ENCODE measurements around the gene EDA.

EDA gene

GRCh38 chrX:70049406-70049805, 433.5 kb downstream of the EDA start:
- H3K4me1 ChIP-seq (ENCODE audit: control insufficient read depth in 1 of 2, insufficient read depth in 2 of 2, low read length in 2 of 2) = no peaks in the 10 kb centered on the region
- DNase-seq = no peak
- no peak overlapping the region for H2BK120ac ChIP-seq (ENCODE audit: insufficient read depth, low read length, poor library complexity)
- H3K4ac ChIP-seq (ENCODE audit: low read depth, low read length) = no peak overlapping the region
- H2AK5ac ChIP-seq (ENCODE audit: low read length) = no peak overlapping the region
- H3K9me3 ChIP-seq (ENCODE audit: insufficient read depth, low read depth, low read length) = no peaks in the 10 kb centered on the region
- H3K79me1 ChIP-seq (ENCODE audit: low read length) = no peaks in the 10 kb centered on the region
- no peak overlapping the region for H2AFZ ChIP-seq (ENCODE audit: insufficient read depth, low read length, poor library complexity)
- H3K4me2 ChIP-seq (ENCODE audit: low read length) = no peak overlapping the region
- H3K27ac ChIP-seq (ENCODE audit: low read depth, low read length) = no peak overlapping the region
- H3K27me3 ChIP-seq (ENCODE audit: insufficient read depth, low read length) = no peaks in the 10 kb centered on the region
- H4K12ac ChIP-seq (ENCODE audit: low read depth, low read length) = no peak overlapping the region
- H2BK5ac ChIP-seq (ENCODE audit: low read depth, low read length, poor library complexity) = no peak overlapping the region
- H3K18ac ChIP-seq (ENCODE audit: low read length) = no peak overlapping the region
- no peak overlapping the region for H4K91ac ChIP-seq (ENCODE audit: low read depth, low read length)
- H3K79me2 ChIP-seq (ENCODE audit: control insufficient read depth, insufficient read depth, low read length, poor library complexity) = no peaks in the 10 kb centered on the region
- H3K4me3 ChIP-seq (ENCODE audit: low read depth, low read length) = no peak overlapping the region
- no peak overlapping the region for H3K9ac ChIP-seq (ENCODE audit: low read length)
- no peak overlapping the region for H3K23ac ChIP-seq (ENCODE audit: low read length)
- H2BK12ac ChIP-seq (ENCODE audit: low read length) = no peak overlapping the region
- H3K36me3 ChIP-seq (ENCODE audit: control insufficient read depth in 1 of 2, insufficient read depth in 2 of 2, low read length in 2 of 2) = no peaks in the 10 kb centered on the region
- WGBS (ENCODE audit: extremely low coverage, insufficient coverage, insufficient read length) = no CpG with 5 or more reads among the region's 3 CpGs
- no peak overlapping the region for H3K14ac ChIP-seq (ENCODE audit: low read length)
- no peak overlapping the region for H4K8ac ChIP-seq (ENCODE audit: low read depth, low read length)

- no peak within 1 kb of the TSS for H4K91ac ChIP-seq (ENCODE audit: low read depth, low read length)
- H3K4me2 ChIP-seq (ENCODE audit: low read length) = no peak within 1 kb of the TSS
- no peak within 1 kb of the TSS for H2BK120ac ChIP-seq (ENCODE audit: insufficient read depth, low read length, poor library complexity)
- H3K9ac ChIP-seq (ENCODE audit: low read length) = no peak within 1 kb of the TSS
- H3K4me1 ChIP-seq (ENCODE audit: control insufficient read depth in 1 of 2, insufficient read depth in 2 of 2, low read length in 2 of 2) = no peaks in the 10 kb centered on the region
- H3K36me3 ChIP-seq (ENCODE audit: control insufficient read depth in 1 of 2, insufficient read depth in 2 of 2, low read length in 2 of 2) = no peaks in the 10 kb centered on the region
- no peak within 1 kb of the TSS for H3K14ac ChIP-seq (ENCODE audit: low read length)
- H3K79me2 ChIP-seq (ENCODE audit: control insufficient read depth, insufficient read depth, low read length, poor library complexity) = no peaks in the 10 kb centered on the region
- H4K12ac ChIP-seq (ENCODE audit: low read depth, low read length) = no peak within 1 kb of the TSS
- H3K18ac ChIP-seq (ENCODE audit: low read length) = no peak within 1 kb of the TSS
- no peak within 1 kb of the TSS for H3K23ac ChIP-seq (ENCODE audit: low read length)
- H3K4ac ChIP-seq (ENCODE audit: low read depth, low read length) = no peak within 1 kb of the TSS
- WGBS (ENCODE audit: extremely low coverage, insufficient coverage, insufficient read length) = no CpG with 5 or more reads among the region's 4 CpGs
- no peak within 1 kb of the TSS for H3K4me3 ChIP-seq (ENCODE audit: low read depth, low read length)
- no peak within 1 kb of the TSS for H2AFZ ChIP-seq (ENCODE audit: insufficient read depth, low read length, poor library complexity)
- no peaks in the 10 kb centered on the region for H3K9me3 ChIP-seq (ENCODE audit: insufficient read depth, low read depth, low read length)
- no peak within 1 kb of the TSS for H2BK12ac ChIP-seq (ENCODE audit: low read length)
- H3K27ac ChIP-seq (ENCODE audit: low read depth, low read length) = no peak within 1 kb of the TSS
- no peak within 1 kb of the TSS for H4K8ac ChIP-seq (ENCODE audit: low read depth, low read length)
- no peaks in the 10 kb centered on the region for H3K27me3 ChIP-seq (ENCODE audit: insufficient read depth, low read length)
- no peaks in the 10 kb centered on the region for H3K79me1 ChIP-seq (ENCODE audit: low read length)
- no peak within 1 kb of the TSS for H2AK5ac ChIP-seq (ENCODE audit: low read length)
- no peak for DNase-seq
- H2BK5ac ChIP-seq (ENCODE audit: low read depth, low read length, poor library complexity) = no peak within 1 kb of the TSS
Measured at GRCh38 chrX:70049925-70050324, 434.0 kb downstream of the EDA start, which contains the start of gene AWAT2. AWAT2 (minus strand) TSS chrX:70049938; CDS start chrX:70049932, 6 bp downstream.

GRCh38 chrX:70052895-70053615, 437.1 kb downstream of the EDA start:
- Histone ChIP-seq H3K27me3 (ENCODE audit: insufficient read depth, low read length) (no peaks in the 10 kb centered on the region), H2BK12ac (ENCODE audit: low read length) (no peak overlapping the region), H3K9me3 (ENCODE audit: insufficient read depth, low read depth, low read length) (no peaks in the 10 kb centered on the region), H4K91ac (ENCODE audit: low read depth, low read length) (no peak overlapping the region), H3K27ac (ENCODE audit: low read depth, low read length) (no peak overlapping the region), H2AK5ac (ENCODE audit: low read length) (no peak overlapping the region), H2BK120ac (ENCODE audit: insufficient read depth, low read length, poor library complexity) (no peak overlapping the region), H3K4ac (ENCODE audit: low read depth, low read length) (no peak overlapping the region), H3K18ac (ENCODE audit: low read length) (no peak overlapping the region), H3K79me1 (ENCODE audit: low read length) (no peaks in the 10 kb centered on the region), H3K4me3 (ENCODE audit: low read depth, low read length) (no peak overlapping the region), H3K79me2 (ENCODE audit: control insufficient read depth, insufficient read depth, low read length, poor library complexity) (no peaks in the 10 kb centered on the region), H3K4me2 (ENCODE audit: low read length) (no peak overlapping the region), H3K23ac (ENCODE audit: low read length) (no peak overlapping the region), H2AFZ (ENCODE audit: insufficient read depth, low read length, poor library complexity) (no peak overlapping the region), H4K8ac (ENCODE audit: low read depth, low read length) (no peak overlapping the region), H3K9ac (ENCODE audit: low read length) (no peak overlapping the region), H2BK5ac (ENCODE audit: low read depth, low read length, poor library complexity) (no peak overlapping the region), H4K12ac (ENCODE audit: low read depth, low read length) (no peak overlapping the region), H3K4me1 (ENCODE audit: control insufficient read depth in 1 of 2, insufficient read depth in 2 of 2, low read length in 2 of 2) (no peaks in the 10 kb centered on the region), H3K14ac (ENCODE audit: low read length) (no peak overlapping the region), H3K36me3 (ENCODE audit: control insufficient read depth in 1 of 2, insufficient read depth in 2 of 2, low read length in 2 of 2) (no peaks in the 10 kb centered on the region)
- DNase-seq = no peak
- WGBS (ENCODE audit: extremely low coverage, insufficient coverage, insufficient read length) = no CpG with 5 or more reads among the region's 11 CpGs

- Histone ChIP-seq H3K18ac (ENCODE audit: low read length) (no peak overlapping the region), H4K91ac (ENCODE audit: low read depth, low read length) (no peak overlapping the region), H2BK120ac (ENCODE audit: insufficient read depth, low read length, poor library complexity) (no peak overlapping the region), H3K36me3 (ENCODE audit: control insufficient read depth in 1 of 2, insufficient read depth in 2 of 2, low read length in 2 of 2) (no peaks in the 10 kb centered on the region), H3K27me3 (ENCODE audit: insufficient read depth, low read length) (no peaks in the 10 kb centered on the region), H3K4me2 (ENCODE audit: low read length) (no peak overlapping the region), H2BK5ac (ENCODE audit: low read depth, low read length, poor library complexity) (no peak overlapping the region), H3K27ac (ENCODE audit: low read depth, low read length) (no peak overlapping the region), H2AFZ (ENCODE audit: insufficient read depth, low read length, poor library complexity) (no peak overlapping the region), H3K79me1 (ENCODE audit: low read length) (no peaks in the 10 kb centered on the region), H4K8ac (ENCODE audit: low read depth, low read length) (no peak overlapping the region), H4K12ac (ENCODE audit: low read depth, low read length) (no peak overlapping the region), H3K23ac (ENCODE audit: low read length) (no peak overlapping the region), H2BK12ac (ENCODE audit: low read length) (no peak overlapping the region), H3K9ac (ENCODE audit: low read length) (no peak overlapping the region), H3K14ac (ENCODE audit: low read length) (no peak overlapping the region), H3K4me3 (ENCODE audit: low read depth, low read length) (no peak overlapping the region), H3K9me3 (ENCODE audit: insufficient read depth, low read depth, low read length) (no peaks in the 10 kb centered on the region), H3K79me2 (ENCODE audit: control insufficient read depth, insufficient read depth, low read length, poor library complexity) (no peaks in the 10 kb centered on the region), H3K4me1 (ENCODE audit: control insufficient read depth in 1 of 2, insufficient read depth in 2 of 2, low read length in 2 of 2) (no peaks in the 10 kb centered on the region), H3K4ac (ENCODE audit: low read depth, low read length) (no peak overlapping the region), H2AK5ac (ENCODE audit: low read length) (no peak overlapping the region)
- DNase-seq = no peak
- no CpG with 5 or more reads among the region's 5 CpGs for WGBS (ENCODE audit: extremely low coverage, insufficient coverage, insufficient read length)
Measured at GRCh38 chrX:70054391-70054790, 438.5 kb downstream of the EDA start.
